Type B pancreatic cell (in vitro differentiated cells): ENCODE results near the gene RFTN1. TPM values are rescaled to one million over a fixed set of nuclear protein-coding genes. Genes with fewer than 3 reads are reported as not detected.

Experiments
- DNase-seq: peaks from one replicate; pipeline ENCODE4 v3.0.0; 2021; ENCODE audit warnings: mixed read lengths; ENCODE audit not compliant: unreplicated experiment; ENCODE audit errors: extremely low spot score
- H3K27ac Mint-ChIP-seq: 2 replicates; pipeline ENCODE4 v1.8.0; 2021; ENCODE audit warnings: mild to moderate bottlenecking, mixed read lengths
- H3K27me3 Mint-ChIP-seq: 2 replicates; pipeline ENCODE4 v1.8.0; 2021; ENCODE audit warnings: mixed read lengths
- H3K36me3 Mint-ChIP-seq: 2 replicates; pipeline ENCODE4 v1.8.0; 2021; ENCODE audit warnings: mixed read lengths
- H3K4me1 Mint-ChIP-seq: one replicate; pipeline ENCODE4 v1.8.0; 2021; ENCODE audit warnings: mixed read lengths; ENCODE audit not compliant: unreplicated experiment
- H3K4me3 Mint-ChIP-seq: 2 replicates; pipeline ENCODE4 v1.8.0; 2021; ENCODE audit warnings: mild to moderate bottlenecking, mixed read lengths
- H3K9me3 Mint-ChIP-seq: 2 replicates; pipeline ENCODE4 v1.8.0; 2021; ENCODE audit warnings: mixed read lengths
- total RNA-seq: library from RNA; stranded (reverse); gene quantifications from 2 replicates; pipeline ENCODE4 v1.2.1, GENCODE V29; 2021; ENCODE audit warnings: low replicate concordance
- TF ChIP-seq, protein P1 (sequence below): fragments of 200-600 bp; sonication (generic); conservative IDR thresholded peaks from 2 replicates; pipeline ENCODE4 v1.5.0; 2021; ENCODE audit warnings: antibody characterized with exemption, mild to moderate bottlenecking

Gene RFTN1
- total RNA-seq, 1 donor from 2014 or later = 18.3 TPM

GRCh38 chr3:16546186-16547010 lies 32.9 kb upstream of the RFTN1 start:
- TF ChIP-seq, protein P1, sequence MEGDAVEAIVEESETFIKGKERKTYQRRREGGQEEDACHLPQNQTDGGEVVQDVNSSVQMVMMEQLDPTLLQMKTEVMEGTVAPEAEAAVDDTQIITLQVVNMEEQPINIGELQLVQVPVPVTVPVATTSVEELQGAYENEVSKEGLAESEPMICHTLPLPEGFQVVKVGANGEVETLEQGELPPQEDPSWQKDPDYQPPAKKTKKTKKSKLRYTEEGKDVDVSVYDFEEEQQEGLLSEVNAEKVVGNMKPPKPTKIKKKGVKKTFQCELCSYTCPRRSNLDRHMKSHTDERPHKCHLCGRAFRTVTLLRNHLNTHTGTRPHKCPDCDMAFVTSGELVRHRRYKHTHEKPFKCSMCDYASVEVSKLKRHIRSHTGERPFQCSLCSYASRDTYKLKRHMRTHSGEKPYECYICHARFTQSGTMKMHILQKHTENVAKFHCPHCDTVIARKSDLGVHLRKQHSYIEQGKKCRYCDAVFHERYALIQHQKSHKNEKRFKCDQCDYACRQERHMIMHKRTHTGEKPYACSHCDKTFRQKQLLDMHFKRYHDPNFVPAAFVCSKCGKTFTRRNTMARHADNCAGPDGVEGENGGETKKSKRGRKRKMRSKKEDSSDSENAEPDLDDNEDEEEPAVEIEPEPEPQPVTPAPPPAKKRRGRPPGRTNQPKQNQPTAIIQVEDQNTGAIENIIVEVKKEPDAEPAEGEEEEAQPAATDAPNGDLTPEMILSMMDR = no peak
- peaks cover 16% of the 10 kb centered on the region for H3K27me3 Mint-ChIP-seq
- no peak overlapping the region for H3K4me3 Mint-ChIP-seq
- peaks cover 8% of the 10 kb centered on the region for H3K9me3 Mint-ChIP-seq
- H3K4me1 Mint-ChIP-seq = peaks cover 9% of the 10 kb centered on the region
- DNase-seq = no peak
- no peaks in the 10 kb centered on the region for H3K36me3 Mint-ChIP-seq
- no peak overlapping the region for H3K27ac Mint-ChIP-seq

DNA sequence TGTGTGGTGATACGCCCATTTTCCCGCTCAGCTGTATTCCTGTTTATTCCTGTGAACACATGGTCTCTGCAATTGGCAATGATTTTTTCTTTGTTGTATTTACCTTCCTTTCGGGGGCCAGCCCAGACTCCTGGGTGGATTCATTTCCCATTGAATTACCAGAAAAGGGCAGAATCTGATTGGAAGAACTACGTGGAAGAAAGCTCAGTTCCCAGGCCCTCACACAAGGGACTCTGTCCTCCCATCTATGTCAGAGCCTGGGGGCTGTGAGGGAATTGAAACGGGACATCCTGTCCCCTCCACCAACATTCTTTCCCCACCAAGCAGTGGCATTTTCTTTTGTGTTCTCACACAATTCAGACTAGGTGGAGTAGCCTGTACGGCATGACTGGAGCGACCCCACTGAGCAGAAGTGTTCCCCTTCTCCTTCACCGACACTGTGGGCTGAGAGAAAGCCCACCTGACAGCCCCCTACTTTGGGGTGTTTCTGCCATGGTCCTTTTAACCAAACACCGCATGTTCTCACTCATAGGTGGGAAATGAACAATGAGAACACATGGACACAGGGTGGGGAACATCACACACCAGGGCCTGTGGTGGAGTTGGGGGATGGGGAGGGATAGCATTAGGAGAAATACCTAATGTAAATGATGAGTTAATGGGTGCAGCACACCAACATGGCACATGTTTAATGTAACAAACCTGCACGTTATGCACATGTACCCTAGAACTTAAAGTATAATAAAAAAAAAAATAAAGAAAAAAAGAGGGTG lies 32.1 kb upstream of the RFTN1 start:
- peaks cover 5% of the 10 kb centered on the region for H3K4me1 Mint-ChIP-seq
- no peak for DNase-seq
- H3K27ac Mint-ChIP-seq = no peak overlapping the region
- TF ChIP-seq, protein P1 = no peak
- H3K4me3 Mint-ChIP-seq = no peak overlapping the region
- H3K9me3 Mint-ChIP-seq = peaks cover 8% of the 10 kb centered on the region
- H3K36me3 Mint-ChIP-seq = no peaks in the 10 kb centered on the region
- H3K27me3 Mint-ChIP-seq = peaks cover 19% of the 10 kb centered on the region

- no peak overlapping the region for H3K27ac Mint-ChIP-seq
- no peak for DNase-seq
- H3K9me3 Mint-ChIP-seq = peaks cover 7% of the 10 kb centered on the region
- TF ChIP-seq, protein P1 = no peak
- peaks cover 5% of the 10 kb centered on the region for H3K4me1 Mint-ChIP-seq
- H3K36me3 Mint-ChIP-seq = no peaks in the 10 kb centered on the region
- H3K4me3 Mint-ChIP-seq = no peak overlapping the region
- H3K27me3 Mint-ChIP-seq = peaks cover 28% of the 10 kb centered on the region
Measured at GRCh38 chr3:16543242-16543864, 29.9 kb upstream of the RFTN1 start.

- DNase-seq = no peak
- Mint-ChIP-seq H3K9me3 (no peaks in the 10 kb centered on the region), H3K27me3 (peaks cover 30% of the 10 kb centered on the region), H3K4me1 (peaks cover 25% of the 10 kb centered on the region), H3K4me3 (no peak overlapping the region), H3K27ac (no peak overlapping the region), H3K36me3 (no peaks in the 10 kb centered on the region)
- TF ChIP-seq, protein P1 = no peak
Measured at GRCh38 chr3:16538507-16538906, 25.0 kb upstream of the RFTN1 start.

DNA sequence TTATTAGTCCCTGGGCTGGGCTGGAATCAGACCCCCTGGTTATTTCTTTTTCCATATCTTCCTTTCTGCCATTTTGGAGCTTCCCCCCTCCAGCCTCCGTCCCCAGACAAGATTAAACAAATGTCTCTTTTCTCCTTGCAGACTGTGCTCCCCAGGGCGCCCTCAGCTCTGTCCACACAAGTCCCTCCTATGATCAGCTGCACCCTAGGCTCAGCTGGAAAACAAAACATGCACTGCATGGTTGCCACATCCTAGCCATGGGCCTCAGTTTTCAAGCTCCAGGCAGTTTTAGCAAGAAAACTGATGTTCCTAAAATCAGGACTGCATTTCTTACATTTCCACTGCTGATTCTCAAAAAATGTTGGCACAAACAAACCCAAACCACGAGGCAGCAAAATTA lies 23.5 kb upstream of the RFTN1 start:
- no peaks in the 10 kb centered on the region for H3K9me3 Mint-ChIP-seq
- H3K27ac Mint-ChIP-seq = no peak overlapping the region
- TF ChIP-seq, protein P1 = no peak
- H3K36me3 Mint-ChIP-seq = no peaks in the 10 kb centered on the region
- peaks cover 29% of the 10 kb centered on the region for H3K27me3 Mint-ChIP-seq
- H3K4me1 Mint-ChIP-seq = peaks cover 29% of the 10 kb centered on the region
- H3K4me3 Mint-ChIP-seq = no peak overlapping the region
- no peak for DNase-seq
